Muscle layer of colon (tissue), 2 donors: ENCODE results near the gene SS18L1.

Source experiments
- H3K27ac ChIP-seq: one replicate; pipeline ENCODE4 v1.7.0; 2013; ENCODE audit warnings: low read depth, mild to moderate bottlenecking, low read length, moderate library complexity
- H3K27me3 ChIP-seq, 2 donors: one replicate each; pipeline ENCODE4 v1.7.0; 2013; ENCODE audit warnings: low read length in 2 of 2, mild to moderate bottlenecking in 2 of 2; ENCODE audit not compliant: insufficient read depth in 2 of 2, control insufficient read depth in 1 of 2
- H3K36me3 ChIP-seq: one replicate; pipeline ENCODE4 v1.7.0; 2013; ENCODE audit warnings: mild to moderate bottlenecking, low read length; ENCODE audit not compliant: insufficient read depth
- H3K4me1 ChIP-seq: one replicate; pipeline ENCODE4 v1.7.0; 2013; ENCODE audit warnings: mild to moderate bottlenecking, low read length; ENCODE audit not compliant: insufficient read depth
- H3K4me3 ChIP-seq, 2 donors: one replicate each; pipeline ENCODE4 v1.7.0; 2013; ENCODE audit warnings: low read length in 2 of 2, low read depth in 1 of 2, mild to moderate bottlenecking in 1 of 2, moderate library complexity in 1 of 2
- H3K9ac ChIP-seq: one replicate; pipeline ENCODE4 v1.7.0; 2013; ENCODE audit warnings: low read length
- H3K9me3 ChIP-seq: one replicate; pipeline ENCODE4 v1.7.0; 2013; ENCODE audit warnings: mild to moderate bottlenecking, low read length
- donor health status: abdominal sarcoma.
- donor health status: Adenocarcinoma of cecum.

SS18L1 gene

DNA sequence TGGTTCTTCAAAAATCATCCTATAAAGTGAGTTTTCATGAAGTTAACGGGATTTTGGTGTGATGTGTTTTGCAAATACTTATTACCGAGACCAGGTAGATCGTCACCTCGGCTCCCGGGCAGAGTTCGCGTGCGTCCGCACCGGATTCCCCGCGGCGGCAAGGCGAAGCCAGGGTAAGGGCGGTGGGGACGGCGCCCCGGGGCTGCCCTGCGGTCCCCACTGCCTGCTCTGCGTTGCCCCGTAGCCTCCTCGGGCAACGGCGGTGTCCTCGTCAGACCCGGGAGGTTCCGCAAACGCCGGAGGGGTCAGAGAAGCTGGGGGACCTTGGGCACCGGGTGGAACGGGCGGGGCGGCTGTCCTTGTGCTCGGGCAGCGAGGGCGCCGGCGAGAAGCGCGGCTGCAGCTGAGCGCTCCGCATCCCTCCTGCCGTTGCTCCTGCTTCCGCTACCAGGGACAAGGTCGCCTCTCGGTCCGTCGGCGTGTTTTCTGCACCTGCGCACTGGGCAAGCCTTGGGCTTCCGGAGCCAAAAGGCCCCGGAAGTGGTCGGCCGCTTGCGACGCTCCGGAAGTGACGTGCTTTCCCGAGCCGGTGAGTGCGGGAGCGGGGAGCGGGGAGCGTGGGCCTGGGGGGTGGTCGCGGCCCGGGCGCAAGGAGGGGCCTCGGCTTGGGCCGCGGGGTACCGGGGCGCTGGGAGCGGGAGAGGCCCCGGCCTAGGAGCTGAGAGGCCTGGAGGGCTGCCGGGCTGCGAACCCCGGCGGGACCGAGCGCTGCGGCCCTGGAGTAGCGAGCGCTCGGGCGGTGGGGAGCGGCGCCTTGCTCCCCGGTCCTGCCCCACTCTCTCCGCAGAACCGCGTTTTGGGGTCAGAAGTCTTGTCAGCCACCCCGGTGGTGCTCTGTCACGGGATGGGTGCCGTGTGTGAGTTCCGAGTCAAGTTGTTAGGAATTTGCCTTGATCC is 39.2 kb downstream of the SS18L1 start, which contains the start of gene MTG2:
Gene MTG2, plus strand, starts transcription at position 560 of the 957 bp plus-strand sequence. CDS start 10,393 bp downstream, outside the sequence.
- Histone ChIP-seq H3K27me3 (no peaks in the 10 kb centered on the region), H3K9ac (peak within 1 kb of the TSS; percentile 66), H3K4me1 (peaks cover 19% of the 10 kb centered on the region), H3K27ac (peak within 1 kb of the TSS; percentile 95), H3K9me3 (no peaks in the 10 kb centered on the region), H3K36me3 (no peaks in the 10 kb centered on the region), H3K4me3 (peak within 1 kb of the TSS; percentile 74 to 100)

DNA sequence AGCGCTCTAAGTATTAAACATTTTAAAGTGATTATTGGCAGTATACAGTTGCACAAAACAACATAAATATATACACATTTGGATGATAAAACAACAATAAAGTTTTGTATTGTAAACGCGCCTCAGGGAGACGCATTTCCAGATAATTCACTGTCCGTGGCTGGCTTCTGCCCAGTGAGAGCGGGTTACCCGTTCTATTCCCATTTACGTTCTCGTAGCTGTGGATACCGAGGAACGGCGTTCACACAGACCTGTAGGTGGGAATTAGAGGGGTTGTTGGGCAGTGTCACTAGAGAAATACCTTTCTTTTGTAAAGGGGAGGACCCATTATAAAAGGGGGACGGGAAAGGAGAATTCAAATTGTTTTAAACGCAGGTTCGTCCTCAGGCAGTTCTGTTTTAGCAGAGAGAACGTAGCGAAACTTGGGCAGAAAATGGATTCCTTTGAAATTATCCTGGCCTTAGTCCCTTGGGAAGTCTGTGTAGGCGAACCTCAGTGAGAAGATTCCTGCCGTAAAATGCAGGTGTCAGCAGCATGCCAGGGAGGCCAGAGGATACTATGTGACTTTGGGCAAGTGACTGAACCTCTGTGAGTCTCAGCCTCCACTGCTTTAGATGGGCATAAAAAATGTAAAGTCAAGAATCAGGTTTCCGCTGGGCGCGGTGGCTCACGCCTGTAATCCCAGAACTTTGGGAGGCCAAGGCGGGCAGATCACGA is 40.0 kb downstream of the SS18L1 start:
- H3K9ac ChIP-seq: peak overlapping the region; percentile 62
- H3K4me3 ChIP-seq: peak overlapping the region; percentile 74 to 100
- no peaks in the 10 kb centered on the region for H3K27me3 ChIP-seq
- no peaks in the 10 kb centered on the region for H3K36me3 ChIP-seq
- H3K4me1 ChIP-seq: peaks cover 19% of the 10 kb centered on the region
- H3K9me3 ChIP-seq: no peaks in the 10 kb centered on the region
- peak overlapping the region; percentile 95 for H3K27ac ChIP-seq

DNA sequence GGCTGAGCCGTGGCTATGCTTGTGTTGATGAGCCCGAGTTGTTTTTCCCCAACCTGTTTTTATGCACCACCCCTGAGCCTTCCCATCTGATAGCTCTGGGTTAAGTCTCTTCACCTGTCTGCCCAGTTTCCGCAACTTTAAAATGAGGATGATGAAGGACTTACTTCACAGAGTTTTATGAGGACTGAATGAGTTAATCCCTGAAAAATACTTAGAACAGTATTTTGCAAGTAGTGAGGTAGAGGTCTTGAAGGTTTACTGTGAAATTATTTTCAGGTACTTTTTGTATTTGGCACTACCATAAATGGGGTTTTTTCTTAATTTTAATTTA is 42.5 kb downstream of the SS18L1 start:
- Histone ChIP-seq H3K9me3 (no peaks in the 10 kb centered on the region), H3K36me3 (peaks cover 14% of the 10 kb centered on the region), H3K27ac (no peak overlapping the region), H3K9ac (no peak overlapping the region), H3K27me3 (no peaks in the 10 kb centered on the region), H3K4me1 (peaks cover 19% of the 10 kb centered on the region), H3K4me3 (no peak overlapping the region)

DNA sequence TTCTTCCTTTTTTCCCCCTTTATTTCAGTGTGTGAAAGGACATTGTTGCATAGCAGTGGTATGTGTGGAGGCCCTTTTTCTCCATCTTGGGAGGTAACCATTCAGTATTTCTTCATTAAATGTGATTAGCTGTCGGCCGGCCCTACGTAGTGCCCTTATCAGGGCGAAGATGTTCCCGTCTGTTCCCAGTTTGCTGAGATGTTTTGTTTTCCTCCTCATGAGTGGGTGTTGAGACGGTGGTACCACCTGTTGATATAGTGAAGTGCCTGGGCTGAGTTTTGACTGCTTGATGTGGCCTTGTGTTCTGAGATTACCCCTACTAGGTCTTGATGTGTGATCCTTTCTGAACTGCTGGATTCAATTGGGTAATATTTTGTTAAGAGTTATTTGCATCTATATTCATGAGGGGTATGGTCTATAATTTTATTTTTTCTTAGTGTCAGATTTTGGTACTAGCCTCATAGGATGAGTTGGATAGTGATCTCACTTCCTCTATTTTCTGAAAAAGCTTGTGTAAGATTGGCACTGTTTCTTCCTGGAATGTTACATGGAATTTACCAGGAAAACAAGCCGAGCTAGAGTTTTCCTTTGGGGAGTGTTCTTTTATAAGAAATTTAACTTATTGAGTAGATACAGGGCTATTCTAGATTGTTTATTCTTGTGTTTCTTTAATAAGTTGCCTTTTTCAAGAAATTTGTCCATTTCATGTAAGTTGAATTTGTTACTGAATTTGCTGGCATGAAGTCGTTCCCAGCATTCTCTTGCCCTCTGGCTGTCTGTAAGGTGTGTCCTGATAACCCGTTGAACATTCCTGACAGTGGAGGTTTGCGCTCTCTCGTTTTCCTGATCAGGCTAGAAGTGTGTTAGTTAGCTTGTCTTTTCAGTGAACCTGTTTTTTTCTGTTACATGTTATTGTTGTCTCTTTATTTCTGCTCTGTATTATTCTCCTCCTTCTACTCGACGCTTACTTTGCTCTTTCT is 43.6 kb downstream of the SS18L1 start:
- no peak overlapping the region for H3K4me3 ChIP-seq
- no peaks in the 10 kb centered on the region for H3K27me3 ChIP-seq
- H3K9me3 ChIP-seq: no peaks in the 10 kb centered on the region
- H3K27ac ChIP-seq: no peak overlapping the region
- no peak overlapping the region for H3K9ac ChIP-seq
- peaks cover 15% of the 10 kb centered on the region for H3K36me3 ChIP-seq
- peaks cover 16% of the 10 kb centered on the region for H3K4me1 ChIP-seq

DNA sequence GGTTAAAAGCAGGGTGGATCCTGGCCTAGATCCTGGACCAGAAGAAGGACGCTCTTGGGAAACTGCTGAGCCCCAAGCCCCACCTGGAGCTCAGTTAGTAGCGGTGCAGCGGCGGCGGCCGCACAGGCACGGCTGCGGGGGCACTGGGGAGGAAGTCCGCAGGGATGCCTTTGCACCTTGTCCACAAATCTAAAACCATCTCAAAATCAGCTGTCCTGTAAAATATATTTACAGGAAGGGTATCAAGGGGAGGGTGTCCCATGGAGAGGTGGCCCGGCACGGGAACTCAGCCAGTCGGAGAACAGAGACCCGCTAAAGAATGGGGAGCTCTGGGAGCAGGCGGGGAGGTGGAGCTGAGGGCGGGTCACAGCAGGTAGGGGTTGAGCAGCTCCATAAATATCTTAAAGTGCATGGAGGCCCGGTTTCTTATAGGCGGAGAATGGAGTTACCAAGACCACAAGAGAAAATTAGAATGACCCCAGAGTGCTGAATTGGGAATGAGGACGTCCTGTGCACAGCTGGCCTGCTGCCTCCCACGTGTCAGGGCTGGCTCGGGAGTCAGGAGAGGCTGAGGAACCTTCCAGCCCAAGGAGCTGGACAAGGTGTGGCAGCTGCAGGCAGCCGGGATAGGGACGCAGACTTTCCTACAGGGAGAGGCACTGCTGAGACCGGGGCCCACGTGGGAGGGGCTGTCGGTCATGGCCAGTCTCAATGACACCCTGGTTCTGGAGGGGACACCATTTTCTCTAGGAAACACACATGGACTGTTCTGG is 47.3 kb downstream of the SS18L1 start:
- no peaks in the 10 kb centered on the region for H3K4me1 ChIP-seq
- H3K9me3 ChIP-seq: no peaks in the 10 kb centered on the region
- H3K4me3 ChIP-seq: no peak overlapping the region
- H3K36me3 ChIP-seq: peaks cover 15% of the 10 kb centered on the region
- no peaks in the 10 kb centered on the region for H3K27me3 ChIP-seq
- no peak overlapping the region for H3K27ac ChIP-seq
- no peak overlapping the region for H3K9ac ChIP-seq

DNA sequence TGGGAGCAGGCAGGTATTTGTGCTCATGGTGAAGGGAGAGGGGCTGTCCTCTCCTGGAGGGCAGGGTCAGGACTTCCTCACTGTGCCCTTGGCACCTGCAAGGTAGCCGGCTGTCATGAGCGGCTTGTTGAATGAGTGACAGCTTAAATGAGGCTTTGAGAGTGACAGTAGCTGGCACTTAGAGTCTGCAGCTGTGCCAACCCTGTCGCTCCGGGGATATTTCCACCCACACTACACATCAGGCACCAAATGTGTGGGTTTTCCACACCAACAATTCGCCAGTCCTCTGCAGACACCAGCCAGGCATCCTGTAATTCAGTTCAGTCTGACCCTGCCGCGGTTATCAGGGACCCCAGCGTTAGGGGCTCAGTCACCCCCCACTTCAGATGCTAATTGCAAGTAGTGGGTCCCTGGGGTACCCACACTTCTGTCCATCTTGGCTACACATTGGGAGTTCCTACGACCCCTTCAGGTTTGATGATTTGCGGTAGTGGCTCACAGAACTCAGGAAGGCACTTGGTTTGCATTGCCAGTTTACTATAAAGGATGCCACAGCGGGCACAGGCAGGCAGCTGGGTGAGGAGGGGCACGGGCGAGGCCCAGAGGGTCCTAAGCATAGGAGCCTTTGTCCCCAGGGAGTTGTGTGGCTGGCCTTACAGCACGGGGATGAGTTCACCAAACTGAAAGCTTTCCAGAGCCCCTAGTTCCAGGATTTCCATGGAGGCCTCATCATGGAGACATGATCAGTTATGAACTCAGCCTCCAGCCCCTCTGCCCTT is 48.4 kb downstream of the SS18L1 start:
- no peak overlapping the region for H3K4me3 ChIP-seq
- no peaks in the 10 kb centered on the region for H3K9me3 ChIP-seq
- H3K9ac ChIP-seq: no peak overlapping the region
- peaks cover 15% of the 10 kb centered on the region for H3K36me3 ChIP-seq
- no peaks in the 10 kb centered on the region for H3K27me3 ChIP-seq
- no peaks in the 10 kb centered on the region for H3K4me1 ChIP-seq
- H3K27ac ChIP-seq: no peak overlapping the region

DNA sequence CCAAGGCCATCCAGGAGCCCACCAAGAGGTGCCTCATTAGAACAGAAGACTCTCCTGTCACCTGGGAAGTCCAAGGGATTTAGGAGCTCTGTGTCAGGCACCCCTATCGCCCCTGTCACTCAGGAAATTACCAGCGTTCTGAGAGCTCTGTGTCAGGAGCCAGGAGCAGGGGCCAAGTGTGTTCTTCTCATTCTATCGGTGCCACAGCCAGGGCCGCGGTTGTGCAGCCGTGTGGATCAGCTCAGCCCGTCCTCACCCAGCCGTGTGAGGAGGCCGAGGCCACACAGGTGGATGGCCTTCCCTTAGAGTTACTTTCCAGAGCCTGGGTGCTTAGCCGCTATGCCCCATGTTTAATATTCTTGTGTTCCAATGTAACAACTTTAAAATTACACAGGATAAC is 49.1 kb downstream of the SS18L1 start:
- H3K9ac ChIP-seq: no peak overlapping the region
- no peak overlapping the region for H3K4me3 ChIP-seq
- no peaks in the 10 kb centered on the region for H3K4me1 ChIP-seq
- no peak overlapping the region for H3K27ac ChIP-seq
- no peaks in the 10 kb centered on the region for H3K27me3 ChIP-seq
- peaks cover 21% of the 10 kb centered on the region for H3K36me3 ChIP-seq
- H3K9me3 ChIP-seq: no peaks in the 10 kb centered on the region

DNA sequence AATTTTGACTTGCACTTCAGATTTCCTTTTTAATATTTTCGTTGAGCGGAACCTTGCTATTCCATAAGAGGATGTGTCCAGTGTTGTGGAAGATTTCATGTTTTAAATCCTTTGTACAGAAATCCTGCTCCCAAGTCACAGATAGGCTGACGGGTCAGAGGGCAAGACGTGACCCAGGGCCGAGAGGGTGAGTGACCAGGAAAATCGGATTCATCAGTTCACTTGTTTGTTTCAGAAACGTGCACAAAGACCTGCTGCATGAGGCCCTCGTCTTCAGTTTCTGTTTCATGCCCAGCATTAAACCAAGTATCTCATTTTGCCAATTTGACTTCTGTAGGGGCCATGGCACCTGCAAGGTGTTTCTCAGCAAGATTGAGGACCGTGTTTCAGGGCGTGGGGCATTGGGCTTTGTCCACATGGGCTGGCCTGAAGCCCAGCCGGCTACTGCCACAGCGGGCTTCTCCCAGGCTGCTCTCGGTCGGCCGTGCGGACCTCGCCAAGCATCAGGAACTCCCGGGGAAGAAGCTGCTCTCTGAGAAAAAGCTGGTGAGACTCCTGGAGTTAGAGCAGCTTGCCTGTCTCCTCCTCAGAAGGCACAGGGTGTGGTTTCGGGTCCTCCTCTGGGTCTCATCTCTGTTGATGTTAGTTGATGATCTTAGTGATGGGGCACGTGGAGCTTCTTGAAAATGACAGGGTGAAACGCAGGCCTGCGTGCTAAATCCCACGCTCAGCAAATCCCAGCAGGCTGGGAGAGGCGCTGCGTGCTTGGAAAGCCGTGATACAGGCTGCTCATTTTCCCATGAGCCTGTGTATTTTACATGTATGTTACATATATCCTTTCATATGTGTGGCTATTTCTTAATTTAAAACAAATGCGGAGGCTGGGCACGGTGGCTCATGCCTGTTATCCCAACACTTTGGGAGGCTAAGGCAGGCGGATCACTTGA is 49.8 kb downstream of the SS18L1 start:
- peaks cover 28% of the 10 kb centered on the region for H3K36me3 ChIP-seq
- H3K4me3 ChIP-seq: no peak overlapping the region
- H3K9me3 ChIP-seq: no peaks in the 10 kb centered on the region
- H3K27ac ChIP-seq: no peak overlapping the region
- no peaks in the 10 kb centered on the region for H3K27me3 ChIP-seq
- H3K9ac ChIP-seq: no peak overlapping the region
- no peaks in the 10 kb centered on the region for H3K4me1 ChIP-seq

DNA sequence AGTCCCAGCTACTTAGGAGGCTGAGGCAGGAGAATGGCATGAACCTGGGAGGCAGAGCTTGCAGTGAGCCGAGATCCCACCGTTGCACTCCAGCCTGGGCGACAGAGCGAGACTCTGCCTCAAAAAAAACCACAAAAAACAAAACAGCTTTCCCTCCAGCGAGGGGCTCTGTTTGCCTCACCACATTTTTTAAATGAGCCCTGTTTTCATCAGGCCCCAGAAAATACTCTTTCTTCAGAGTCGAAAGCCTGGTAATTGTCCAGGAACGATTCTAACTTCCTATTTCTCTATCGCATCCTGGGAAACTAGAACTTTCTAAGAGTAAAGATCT is 51.5 kb downstream of the SS18L1 start:
- Histone ChIP-seq H3K4me3 (no peak overlapping the region), H3K9me3 (no peaks in the 10 kb centered on the region), H3K9ac (no peak overlapping the region), H3K4me1 (no peaks in the 10 kb centered on the region), H3K27ac (no peak overlapping the region), H3K36me3 (peaks cover 33% of the 10 kb centered on the region), H3K27me3 (no peaks in the 10 kb centered on the region)
